HG03103 (cell line): ENCODE data around the gene RIN3.

ENCODE experiments used
- ATAC-seq: cut with Tn5 transposase; IDR thresholded peaks from one replicate; pipeline ENCODE4 v1.9.1; 2021; ENCODE audit warnings: low read depth; ENCODE audit not compliant: unreplicated experiment

RIN3 gene

DNA sequence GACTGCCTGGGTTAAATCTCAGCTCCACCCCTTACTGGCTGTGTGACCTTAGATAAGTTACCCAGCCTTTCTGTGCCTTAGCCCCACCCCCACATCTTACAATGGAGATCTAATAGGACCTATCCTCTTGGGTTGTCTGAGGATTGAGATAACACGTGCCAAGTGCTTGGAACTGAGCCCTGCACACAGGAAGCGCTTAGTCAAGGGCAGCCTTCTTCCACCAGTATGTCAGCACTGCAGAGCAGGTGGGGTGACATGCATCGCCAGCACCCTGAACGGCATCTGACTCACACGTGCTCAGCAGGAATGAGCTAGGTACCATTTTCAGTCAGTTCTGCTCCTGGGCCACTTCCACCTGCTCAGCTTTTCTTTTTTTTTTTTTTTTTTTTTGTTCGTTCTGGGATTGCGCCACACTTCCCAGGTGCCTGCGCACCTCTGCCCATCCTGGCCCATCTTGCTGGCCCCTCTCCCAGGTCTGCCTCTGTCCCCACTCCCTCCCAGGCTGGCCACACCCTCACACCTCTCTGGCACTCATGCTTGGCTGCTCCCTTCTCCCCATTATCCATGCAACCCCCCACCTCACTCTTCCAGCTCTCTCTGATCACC, 215.3 kb downstream of the RIN3 start:
- ATAC-seq, result no peak

DNA sequence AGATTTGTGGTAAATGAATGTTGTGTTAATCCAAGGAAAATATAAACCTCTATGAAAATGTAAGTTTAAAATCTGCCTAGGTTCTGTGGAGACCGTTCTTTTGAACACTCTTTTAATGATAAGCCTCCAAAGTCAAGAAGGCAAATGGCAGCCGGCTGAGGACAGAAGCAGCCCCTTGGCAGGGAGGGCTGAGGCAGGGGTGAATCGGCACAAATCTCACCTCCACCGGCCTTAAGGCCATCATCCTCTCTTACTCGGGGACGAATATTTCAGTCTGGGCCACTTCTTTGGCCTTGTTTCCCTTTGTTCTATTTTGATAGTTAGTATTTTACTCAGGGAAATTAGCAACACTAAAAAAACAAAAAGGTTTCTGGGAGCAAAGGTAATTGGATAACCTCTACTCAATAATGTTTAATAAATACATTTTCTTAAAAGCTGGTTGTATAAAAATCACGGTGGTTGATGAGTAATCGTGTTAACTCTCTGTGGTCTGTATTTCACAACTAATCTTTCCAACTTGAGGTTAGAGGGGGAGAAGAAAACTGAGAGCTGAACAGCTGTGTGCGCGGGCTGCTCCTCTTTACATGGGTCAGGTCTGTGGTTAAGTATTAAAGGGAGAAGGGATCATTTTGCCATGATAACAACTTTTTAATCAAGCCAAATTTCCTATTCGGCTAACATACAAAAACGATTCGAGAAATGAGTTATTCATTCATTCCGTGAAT, 216.2 kb downstream of the RIN3 start:
- no peak for ATAC-seq

DNA sequence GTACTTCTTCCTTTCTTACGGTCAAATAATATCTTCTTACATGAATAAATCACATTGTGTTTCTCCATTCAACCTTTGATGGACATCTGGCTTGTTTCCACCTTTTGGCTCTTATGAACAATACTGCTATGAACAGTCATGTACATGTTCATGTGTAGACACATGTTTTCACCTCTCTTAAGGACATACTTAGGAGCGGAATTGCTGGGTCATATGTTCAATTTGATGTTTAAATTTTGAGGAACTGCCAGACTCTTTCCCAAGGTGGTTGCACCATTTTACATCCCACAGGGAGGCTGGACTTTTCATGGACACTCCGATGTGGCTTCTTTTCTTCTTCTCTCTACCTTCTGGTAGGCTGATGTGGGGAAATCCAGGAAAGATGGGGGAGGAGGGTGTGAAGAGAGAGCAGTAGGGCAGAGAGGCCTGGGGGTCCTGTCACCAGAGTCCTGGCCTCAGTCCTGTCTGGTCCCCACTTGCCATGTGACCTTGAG, 218.1 kb downstream of the RIN3 start:
- no peak for ATAC-seq

DNA sequence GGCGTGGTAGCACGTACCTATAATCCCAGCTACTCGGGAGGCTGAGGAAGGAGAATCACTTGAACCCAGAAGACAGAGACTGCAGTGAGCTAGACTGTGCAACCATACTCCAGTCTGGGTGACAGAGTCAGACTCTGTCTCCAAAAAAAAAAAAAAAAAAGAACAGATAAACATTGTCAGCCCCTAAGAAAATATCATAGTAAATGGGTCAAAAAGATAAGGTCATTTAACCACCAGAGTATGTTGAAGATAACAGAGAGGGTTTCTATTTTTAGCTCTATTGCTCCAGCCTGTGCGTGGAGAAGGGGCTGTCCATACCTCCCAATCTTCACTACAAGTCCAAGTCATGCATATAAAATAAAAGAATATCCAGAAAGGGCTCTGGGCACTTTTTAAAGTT, 219.4 kb downstream of the RIN3 start:
- ATAC-seq, result no peak

DNA sequence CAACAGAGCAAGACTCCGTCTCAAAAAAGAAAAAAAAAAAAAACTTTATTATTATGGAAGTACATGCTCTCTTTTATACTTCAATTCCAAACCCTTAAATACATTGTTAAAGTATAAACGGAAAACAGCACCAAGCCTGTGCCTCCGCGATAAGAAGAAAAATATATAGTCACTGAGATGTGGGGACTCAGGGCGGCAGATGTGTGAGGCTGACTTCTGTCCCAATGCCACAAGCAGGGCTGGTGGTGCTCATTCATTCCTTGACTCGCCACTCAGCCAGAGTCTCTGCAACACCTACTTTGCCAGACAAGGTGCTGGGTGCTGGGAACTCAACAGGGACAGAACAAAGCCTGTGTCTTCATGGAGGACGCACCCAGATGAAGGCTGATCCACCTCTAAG, 221.0 kb downstream of the RIN3 start:
- ATAC-seq, result no peak

DNA sequence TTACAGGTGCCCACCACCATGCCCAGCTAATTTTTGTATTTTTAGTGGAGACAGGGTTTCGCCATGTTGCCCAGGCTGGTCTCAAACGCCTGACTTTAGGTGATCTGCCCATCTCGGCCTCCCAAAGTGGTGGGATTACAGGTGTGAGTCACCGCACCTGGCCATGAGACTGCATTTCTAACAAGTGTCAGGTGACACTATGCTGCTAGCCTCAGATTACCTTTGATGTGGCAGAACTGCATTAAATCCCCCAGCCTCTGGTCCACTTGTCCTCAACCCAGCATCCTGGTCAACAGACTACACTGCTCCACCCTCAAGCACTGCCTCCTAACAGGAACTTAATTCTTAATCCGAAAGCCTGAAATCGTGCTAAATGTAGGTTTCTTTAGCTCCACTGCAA, 221.8 kb downstream of the RIN3 start:
- no peak for ATAC-seq

DNA sequence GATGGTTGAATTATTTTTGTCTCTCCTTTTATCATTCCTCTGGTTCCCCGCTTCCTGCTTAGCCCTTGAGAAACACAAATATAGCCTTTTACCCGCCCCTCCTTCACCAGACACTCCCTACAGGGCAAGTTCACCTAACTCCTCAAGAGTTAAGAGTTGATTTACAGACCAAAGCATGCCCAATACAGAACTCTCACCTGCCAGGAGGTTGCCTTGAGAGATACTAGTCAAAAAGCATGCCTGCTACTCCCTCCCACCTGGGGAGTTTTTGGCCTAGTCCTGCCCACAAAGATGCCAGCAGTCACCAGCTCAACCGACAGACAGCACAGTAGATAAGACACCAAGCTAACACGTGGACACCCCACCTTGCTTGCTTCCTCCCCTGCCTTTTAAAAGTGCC, 223.6 kb downstream of the RIN3 start:
- no peak for ATAC-seq

DNA sequence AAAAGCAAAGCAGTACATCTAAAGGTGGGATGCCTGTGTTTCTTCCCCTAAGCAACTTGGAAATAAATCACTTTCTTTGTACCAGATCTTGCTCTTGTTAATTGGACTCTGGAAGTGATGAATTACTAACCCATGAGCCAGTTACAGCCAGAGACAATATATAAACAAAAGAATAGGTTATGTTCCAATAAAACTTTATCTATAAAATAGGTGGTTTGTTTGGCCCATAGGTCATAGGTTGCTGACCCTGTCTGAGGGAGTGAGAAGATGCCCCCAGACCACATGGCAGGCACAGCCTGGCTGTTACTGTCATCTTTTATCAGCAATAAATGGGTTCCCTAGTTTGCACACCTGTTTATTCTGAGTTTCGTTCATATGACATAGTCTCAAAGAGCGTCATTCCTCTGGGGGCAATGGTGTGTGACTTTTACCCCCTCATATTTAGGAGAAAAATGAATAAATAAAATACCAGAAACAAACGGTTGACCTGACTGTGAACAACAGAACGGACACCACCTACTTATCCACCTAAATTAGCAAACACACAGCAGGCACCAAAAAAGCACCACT, 224.1 kb downstream of the RIN3 start:
- ATAC-seq, result no peak
